Fibroblast of pulmonary artery (primary cell): ENCODE results near the gene SLC2A9.

ENCODE experiments used
- DNase-seq: peaks from one replicate; pipeline ENCODE4 v3.0.0-alpha.2; 2010; ENCODE audit warnings: low read depth
- H3K4me3 ChIP-seq: replicated peaks from 2 replicates; pipeline ENCODE4 v1.5.1; 2011; ENCODE audit warnings: low read depth, mild to moderate bottlenecking, control low read depth, low read length, moderate library complexity
- CTCF ChIP-seq: IDR thresholded peaks from 2 replicates; pipeline ENCODE4 v1.5.1; 2011; ENCODE audit warnings: mild to moderate bottlenecking, control low read depth, low read length, inconsistent platforms; ENCODE audit errors: missing control alignments

Gene SLC2A9

GRCh38 chr4:9870165-9870790 is 151.0 kb downstream of the SLC2A9 start:
- H3K4me3 ChIP-seq = no peak overlapping the region
- TF ChIP-seq CTCF = no peak

GRCh38 chr4:9867751-9868425 is 153.4 kb downstream of the SLC2A9 start:
- no peak for DNase-seq
- no peak for TF ChIP-seq CTCF
- no peak overlapping the region for H3K4me3 ChIP-seq

More at GRCh38 chr4:9870165-9870790, 151.0 kb downstream of the SLC2A9 start:
- no peak for DNase-seq

- TF ChIP-seq CTCF = no peak
- H3K4me3 ChIP-seq = no peak overlapping the region
- DNase-seq = no peak
These were observed 154.4 kb downstream of the SLC2A9 start for GRCh38 chr4:9866931-9867330.

GRCh38 chr4:9861561-9861960 is 159.7 kb downstream of the SLC2A9 start:
- no peak for TF ChIP-seq CTCF
- no peak overlapping the region for H3K4me3 ChIP-seq
- DNase-seq = no peak

GRCh38 chr4:9859810-9860209 is 161.5 kb downstream of the SLC2A9 start:
- no peak for DNase-seq
- H3K4me3 ChIP-seq = no peak overlapping the region
- TF ChIP-seq CTCF = no peak

- no peak for TF ChIP-seq CTCF
- no peak overlapping the region for H3K4me3 ChIP-seq
- no peak for DNase-seq
These were observed 171.8 kb downstream of the SLC2A9 start for GRCh38 chr4:9849538-9849920.
